Activated CD8-positive, alpha-beta memory T cell treated with anti-CD3 and anti-CD28 coated beads, Interleukin-2, amount 50 U/mL, for 1 hour (primary cell): Measurements from ENCODE around the gene OLIG1.

Experiments used
- DNase-seq: peaks from one replicate; pipeline ENCODE4 v3.0.0-alpha.2; 2020; ENCODE audit errors: extremely low read depth

Gene OLIG1

GRCh38 chr21:33063375-33063883 is 6.5 kb upstream of the OLIG1 start:
- DNase-seq: no peak

- no peak for DNase-seq
These were observed 5.9 kb upstream of the OLIG1 start for GRCh38 chr21:33063907-33064622.

- DNase-seq: no peak
These were observed 5.1 kb upstream of the OLIG1 start for GRCh38 chr21:33064623-33065390.

- DNase-seq: no peak
These were observed 2.9 kb upstream of the OLIG1 start for GRCh38 chr21:33067043-33067442.

DNA sequence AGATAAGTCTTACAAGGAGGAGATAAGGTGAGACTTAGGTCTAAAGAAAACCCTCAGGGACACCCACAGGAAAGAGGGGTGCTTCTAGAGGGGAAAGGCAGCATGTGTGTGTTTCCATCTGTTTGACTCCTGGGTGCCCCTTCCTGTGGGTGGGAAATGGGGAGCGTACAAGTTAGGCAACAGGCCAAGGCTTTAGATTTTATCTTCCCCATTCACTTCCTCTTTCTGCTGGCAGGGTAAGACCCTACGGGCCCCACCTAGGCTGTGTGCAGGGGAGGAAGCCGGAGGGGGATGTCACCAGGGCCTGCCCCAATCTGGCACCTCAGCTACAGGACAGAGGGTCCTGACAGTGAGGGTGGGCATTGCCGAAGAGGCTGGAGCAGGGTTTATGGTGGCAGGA is 2.5 kb upstream of the OLIG1 start:
- no peak for DNase-seq

DNA sequence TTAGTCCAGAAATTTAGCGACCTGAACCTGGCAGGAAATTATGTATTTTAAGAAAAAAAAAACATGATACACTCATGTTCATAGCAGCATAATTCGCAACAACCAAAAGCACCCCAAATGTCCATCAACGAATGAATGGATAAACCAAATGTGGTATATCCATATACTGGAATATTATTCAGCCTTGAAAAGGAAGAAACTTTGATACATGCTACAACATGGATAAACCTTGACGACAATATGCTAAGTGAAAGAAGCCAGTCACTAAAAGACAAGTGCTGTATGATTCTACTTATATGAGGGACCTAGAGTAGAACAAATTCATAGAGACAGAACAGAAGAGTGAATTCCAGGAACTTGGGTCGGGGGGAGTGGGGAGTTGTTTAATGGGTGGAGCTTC is 698 bp upstream of the OLIG1 start:
- no peak for DNase-seq

DNA sequence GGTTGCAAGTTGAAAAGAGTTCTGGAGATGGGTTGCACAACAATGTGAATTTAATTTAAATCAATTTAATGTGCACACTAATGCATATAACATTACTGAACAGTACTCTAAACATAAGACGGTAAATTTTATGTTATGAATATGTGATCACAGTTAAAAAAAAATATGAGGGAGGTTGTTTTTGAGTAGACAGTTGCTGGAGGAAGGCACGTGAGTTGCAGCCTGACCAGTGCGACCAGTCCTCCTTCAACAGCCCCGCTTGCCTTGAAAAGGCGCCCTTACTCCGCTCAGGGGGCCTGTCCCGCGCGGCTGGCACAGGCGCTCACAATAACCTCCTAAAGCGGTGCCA is 322 bp upstream of the OLIG1 start:
- DNase-seq: no peak

GRCh38 chr21:33070744-33070997 is 730 bp downstream of the OLIG1 start:
- DNase-seq: no peak

- DNase-seq: no peak
These were observed 1.2 kb downstream of the OLIG1 start for GRCh38 chr21:33070998-33071769.

GRCh38 chr21:33071770-33072306 is 1.9 kb downstream of the OLIG1 start:
- DNase-seq: no peak

DNA sequence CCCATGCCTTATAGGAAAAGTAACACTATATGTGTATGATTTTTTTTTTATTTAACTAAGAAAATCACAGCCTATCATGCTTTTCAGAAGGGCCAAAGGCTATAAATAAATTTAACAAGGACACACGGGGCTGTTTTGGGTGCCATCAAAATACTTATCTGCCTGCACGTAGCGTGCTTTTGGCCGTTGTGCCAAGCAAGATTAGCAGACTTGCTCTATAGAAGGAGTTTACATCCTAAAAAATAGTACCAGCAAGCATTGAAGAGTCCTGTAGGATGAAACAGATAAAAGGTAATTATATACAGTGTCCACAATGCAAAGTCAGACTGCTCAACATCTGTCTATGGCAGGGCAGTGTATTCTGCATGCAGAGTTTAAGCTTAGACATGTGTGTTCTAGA is 3.7 kb downstream of the OLIG1 start:
- no peak for DNase-seq

DNA sequence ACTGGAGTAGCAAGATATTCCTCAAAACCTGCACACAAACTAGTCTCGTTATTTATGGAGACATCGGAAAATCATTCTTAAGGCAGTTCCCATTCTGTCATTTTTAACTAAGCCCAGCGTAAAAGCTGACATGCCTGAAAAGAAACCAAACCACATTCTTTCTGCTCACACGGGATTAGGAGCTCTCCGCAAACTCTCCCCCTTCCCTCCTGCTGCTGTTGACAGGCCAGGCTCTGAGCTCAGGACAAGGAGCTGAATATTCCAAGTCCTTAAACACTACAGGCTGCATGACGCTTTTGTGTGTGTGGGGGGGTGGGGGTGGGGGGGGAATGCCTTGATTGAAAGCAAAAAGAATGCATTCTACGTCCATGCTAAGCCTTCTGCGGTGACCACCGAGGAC is 5.2 kb downstream of the OLIG1 start:
- DNase-seq: no peak

DNA sequence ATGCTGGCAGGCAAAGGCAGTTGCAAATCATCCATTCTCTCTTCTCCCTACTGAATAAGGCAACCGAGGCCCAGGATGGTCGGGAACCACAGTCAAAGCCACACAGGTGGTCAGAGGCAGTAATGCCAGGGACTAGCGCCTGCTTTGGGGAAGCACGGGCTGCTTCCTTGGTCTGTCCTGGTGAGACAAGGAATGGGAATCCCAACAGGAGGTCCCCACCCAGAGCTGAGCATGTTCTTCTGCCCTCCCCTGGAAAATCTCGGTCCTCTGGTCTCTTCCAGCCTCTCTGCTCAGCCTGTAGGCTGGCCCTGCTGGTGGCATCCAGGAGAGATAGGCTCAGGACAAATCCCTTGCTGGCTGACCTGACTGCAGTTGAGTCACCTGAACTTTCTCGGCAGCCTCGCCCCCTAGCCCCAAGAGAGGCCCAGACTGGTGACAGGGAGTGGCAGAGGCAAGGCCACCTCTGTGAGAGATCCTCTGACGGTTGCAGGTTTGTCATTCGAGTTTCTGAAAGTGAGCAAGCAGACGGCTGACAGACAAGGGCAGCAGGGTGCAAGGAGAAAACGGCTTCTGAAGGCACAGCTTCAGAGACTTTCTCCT is 5.8 kb downstream of the OLIG1 start:
- no peak for DNase-seq

- DNase-seq: no peak
These were observed 6.8 kb downstream of the OLIG1 start for GRCh38 chr21:33076600-33077329.

DNA sequence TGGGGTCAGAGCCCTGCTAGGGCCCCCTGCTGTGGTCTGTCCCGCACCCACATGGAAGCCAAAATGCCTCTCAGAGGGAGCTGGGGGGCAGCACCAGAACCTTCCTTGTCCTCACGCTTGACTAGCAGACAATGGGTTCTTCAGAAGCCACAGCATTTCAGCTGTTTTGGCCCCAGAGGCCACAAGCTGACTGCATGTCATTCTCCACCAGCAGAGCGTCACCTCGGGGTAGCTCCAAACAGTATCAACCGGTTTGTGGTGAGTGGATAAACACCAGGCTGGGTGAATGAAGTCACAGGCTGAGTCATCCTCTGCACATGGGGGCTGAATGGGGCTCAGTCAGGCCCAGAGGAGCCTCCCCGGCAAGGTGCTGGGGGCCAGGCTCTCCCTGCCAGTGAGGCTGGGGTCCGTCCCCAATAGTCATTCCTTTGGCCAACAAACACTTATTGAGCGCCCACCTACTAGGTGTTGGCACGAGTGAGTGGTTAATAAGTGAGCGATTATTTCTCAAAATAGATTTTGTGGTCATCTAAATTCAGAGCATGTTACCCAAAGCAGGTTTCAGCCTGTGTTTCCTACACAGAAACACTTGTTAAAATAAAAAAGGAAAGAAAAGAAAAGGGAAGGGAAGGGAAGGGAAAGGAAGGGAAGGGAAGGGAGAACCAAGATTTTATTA is 9.1 kb downstream of the OLIG1 start:
- no peak for DNase-seq

DNA sequence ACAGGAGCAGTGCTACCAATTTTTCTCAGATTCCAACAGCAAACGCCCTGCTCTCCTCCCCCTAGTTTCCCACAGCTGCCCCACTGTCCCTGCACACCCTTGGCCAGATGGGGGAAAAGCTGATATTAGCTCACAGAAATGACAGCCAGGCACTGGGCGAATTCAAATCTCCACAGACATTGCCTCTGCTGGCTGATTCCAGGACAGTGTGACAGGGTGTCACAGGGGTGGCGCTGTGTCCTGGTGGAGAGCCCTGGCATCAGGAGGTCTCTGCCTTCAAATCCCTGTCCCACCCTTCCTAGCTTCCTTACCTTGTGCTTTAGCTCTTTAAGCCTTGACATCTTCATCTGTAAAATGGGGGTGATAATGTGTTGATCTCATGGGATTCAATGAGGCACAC is 10.4 kb downstream of the OLIG1 start:
- no peak for DNase-seq

DNA sequence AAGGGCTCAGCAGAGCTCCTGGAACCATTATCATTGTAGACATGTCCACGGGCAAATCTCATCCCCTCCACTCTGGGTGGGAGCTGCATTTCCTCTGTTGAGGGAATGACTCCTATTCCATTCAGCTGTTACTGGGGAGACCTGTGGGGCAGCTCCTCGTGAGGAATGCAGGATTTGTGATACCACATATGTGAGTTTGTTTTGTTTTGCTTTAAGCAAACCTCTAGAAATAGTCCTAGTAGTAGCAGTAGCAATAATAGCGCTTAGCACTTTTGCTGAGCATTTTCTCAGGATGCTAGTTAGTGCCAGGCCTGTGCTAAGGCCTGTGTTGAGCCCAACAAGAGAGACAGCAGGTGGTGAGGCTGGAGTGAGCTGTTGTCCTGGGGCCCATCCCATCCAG is 10.8 kb downstream of the OLIG1 start:
- no peak for DNase-seq

DNA sequence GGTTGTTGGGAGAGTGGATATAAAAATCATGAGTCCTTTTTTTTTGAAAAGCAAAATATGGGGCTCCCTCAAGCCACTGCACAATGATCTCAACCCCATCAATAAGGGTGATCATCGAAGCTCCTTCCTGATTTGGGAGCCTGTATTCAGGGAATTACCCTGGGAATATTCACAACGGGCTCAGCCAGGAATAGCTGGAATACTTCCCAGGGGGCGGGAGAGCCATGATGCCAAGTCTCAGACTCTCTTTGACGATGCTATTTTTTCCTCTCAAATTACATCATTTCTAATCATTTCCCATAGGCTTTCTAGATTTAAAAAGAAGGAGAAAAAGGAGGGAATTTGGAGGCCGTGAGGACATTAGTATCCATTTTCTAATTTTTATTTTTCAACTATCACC is 18.4 kb downstream of the OLIG1 start:
- no peak for DNase-seq

DNA sequence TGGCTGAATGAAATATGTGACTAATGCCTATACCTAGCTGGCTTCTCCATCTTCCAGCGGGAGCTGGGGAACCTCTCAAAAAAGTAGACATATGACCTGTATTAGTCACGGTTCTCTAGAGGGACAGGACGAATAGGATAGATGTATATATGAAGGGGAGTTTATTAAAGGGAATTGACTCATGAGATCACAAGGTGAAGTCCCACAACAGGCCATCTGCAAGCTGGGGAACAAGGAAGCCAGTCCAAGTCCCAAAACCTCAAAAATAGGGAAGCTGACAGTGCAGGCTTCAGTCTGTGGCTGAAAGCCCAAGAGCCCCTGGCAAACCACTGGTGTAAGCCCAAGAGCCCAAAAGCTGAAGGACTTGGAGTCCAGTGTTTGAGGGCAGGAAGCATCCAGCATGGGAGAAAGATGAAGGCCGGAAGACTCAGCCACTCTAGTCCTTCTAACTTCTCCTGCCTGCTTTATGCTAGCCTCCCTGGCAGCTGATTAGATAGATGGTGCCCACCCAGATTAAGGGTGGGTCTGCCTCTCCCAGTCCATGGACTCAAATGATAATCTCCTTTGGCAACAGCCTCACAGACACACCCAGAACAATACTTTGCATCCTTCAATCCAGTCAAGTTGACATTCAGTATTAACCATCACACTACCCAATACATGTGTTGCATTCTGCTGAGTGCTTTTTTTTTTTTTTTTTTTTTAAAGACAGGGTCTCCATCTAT is 19.6 kb downstream of the OLIG1 start:
- no peak for DNase-seq

DNA sequence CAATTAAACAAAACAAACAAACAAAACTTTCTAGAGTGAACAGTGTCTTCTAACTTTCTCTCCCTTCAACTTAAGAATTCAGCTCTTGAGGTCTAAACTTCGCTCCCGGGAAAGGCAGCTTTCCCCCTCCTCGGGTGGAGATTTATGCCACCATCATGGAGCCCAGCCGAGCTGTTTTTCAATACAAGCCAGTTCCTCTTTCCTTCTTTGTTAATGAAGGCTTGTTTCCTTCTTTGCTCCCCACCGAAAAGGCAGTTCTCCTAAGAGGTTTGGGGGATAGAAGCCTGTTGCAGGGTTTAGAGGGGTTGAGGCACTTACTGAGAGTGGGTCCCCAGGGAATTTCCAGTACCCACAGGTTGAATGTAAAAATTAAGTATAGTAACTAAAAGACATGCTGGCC is 26.5 kb downstream of the OLIG1 start:
- no peak for DNase-seq
